AG09309 (cell line): Measurements from ENCODE around the gene VAC14.

Source experiments
- DNase-seq: peaks from one replicate; pipeline ENCODE4 v3.0.0-alpha.2; 2010; ENCODE audit warnings: low read depth
- H3K4me3 ChIP-seq: 2 replicates; pipeline ENCODE4 v1.5.1; 2011; ENCODE audit warnings: mild to moderate bottlenecking, low read depth, low read length, moderate library complexity; ENCODE audit not compliant: control insufficient read depth
- TF ChIP-seq, protein P1 (sequence below): IDR thresholded peaks from 2 replicates; pipeline ENCODE4 v1.5.1; 2011; ENCODE audit warnings: mild to moderate bottlenecking, low read depth, low read length, inconsistent platforms; ENCODE audit not compliant: insufficient read depth, control insufficient read depth; ENCODE audit errors: missing control alignments

VAC14 gene

DNA sequence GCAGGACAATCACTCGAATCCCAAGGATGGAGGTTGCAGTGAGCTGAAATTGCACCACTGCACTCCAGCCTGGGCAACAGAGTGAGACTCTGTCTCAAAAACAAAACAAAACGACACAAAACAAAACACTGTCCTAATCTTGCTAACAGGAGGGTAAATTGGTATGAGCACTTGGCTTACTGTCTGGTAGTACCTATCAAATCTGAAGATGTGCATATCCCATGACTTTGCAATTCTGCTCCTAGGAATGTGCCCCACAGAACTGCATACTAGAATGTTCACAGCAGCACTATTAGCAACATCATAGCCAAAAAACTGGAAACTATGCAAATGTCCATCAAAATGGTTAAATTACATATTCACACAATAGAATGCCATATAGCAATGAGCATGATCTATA is 130.8 kb downstream of the VAC14 start:
- TF ChIP-seq, protein P1, sequence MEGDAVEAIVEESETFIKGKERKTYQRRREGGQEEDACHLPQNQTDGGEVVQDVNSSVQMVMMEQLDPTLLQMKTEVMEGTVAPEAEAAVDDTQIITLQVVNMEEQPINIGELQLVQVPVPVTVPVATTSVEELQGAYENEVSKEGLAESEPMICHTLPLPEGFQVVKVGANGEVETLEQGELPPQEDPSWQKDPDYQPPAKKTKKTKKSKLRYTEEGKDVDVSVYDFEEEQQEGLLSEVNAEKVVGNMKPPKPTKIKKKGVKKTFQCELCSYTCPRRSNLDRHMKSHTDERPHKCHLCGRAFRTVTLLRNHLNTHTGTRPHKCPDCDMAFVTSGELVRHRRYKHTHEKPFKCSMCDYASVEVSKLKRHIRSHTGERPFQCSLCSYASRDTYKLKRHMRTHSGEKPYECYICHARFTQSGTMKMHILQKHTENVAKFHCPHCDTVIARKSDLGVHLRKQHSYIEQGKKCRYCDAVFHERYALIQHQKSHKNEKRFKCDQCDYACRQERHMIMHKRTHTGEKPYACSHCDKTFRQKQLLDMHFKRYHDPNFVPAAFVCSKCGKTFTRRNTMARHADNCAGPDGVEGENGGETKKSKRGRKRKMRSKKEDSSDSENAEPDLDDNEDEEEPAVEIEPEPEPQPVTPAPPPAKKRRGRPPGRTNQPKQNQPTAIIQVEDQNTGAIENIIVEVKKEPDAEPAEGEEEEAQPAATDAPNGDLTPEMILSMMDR: no peak
- no peak for DNase-seq
- no peak overlapping the region for H3K4me3 ChIP-seq

DNA sequence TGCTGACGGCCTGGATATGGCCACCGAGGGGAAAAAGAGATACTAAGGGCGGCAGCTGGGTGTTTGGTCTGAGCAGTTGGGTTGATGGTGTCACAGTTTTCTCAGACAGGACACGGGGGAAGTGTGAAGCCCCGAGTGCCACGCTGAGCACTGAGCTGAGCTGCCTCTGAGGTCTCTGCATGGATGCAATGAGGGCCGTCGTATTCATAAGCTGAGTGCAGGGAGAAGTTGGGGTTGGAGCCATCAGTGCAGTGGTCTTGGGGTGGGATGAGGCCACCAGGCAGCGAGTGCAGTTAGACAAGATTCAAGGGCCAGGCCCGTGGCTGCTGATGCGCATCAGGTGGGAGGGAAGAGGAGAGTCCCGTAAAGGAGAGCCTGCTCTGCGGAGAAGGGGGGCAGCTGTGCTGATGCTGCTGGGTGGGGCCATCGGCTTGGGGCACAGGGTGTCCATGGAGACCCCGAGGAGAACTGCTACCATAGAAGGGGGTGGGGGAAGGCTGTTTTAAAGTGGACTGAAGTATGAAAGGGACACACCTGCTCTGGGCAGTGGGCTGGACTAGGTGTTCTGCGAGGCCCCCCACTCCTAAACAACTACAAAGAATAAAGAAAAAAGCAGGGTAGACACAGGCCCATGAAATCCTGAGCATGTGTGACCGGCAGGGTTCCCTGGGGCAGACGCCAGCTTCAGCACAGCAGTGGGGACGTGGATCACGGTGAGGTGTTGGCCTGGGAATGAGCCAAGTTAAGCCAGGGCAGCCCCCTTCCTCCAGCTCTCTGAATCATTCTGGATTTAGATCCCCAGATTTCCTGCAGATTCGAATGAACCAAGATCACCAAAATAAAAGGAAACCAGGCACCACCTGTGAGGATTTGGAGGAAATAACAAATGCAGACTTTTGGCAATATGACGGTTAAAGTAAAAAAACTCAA is 134.9 kb downstream of the VAC14 start:
- TF ChIP-seq, protein P1: no peak
- H3K4me3 ChIP-seq: no peak overlapping the region
- no peak for DNase-seq

- DNase-seq: no peak
- TF ChIP-seq, protein P1: no peak
- H3K4me3 ChIP-seq: no peak overlapping the region
These were observed 135.8 kb downstream of the VAC14 start for GRCh38 chr16:70665113-70665694.

DNA sequence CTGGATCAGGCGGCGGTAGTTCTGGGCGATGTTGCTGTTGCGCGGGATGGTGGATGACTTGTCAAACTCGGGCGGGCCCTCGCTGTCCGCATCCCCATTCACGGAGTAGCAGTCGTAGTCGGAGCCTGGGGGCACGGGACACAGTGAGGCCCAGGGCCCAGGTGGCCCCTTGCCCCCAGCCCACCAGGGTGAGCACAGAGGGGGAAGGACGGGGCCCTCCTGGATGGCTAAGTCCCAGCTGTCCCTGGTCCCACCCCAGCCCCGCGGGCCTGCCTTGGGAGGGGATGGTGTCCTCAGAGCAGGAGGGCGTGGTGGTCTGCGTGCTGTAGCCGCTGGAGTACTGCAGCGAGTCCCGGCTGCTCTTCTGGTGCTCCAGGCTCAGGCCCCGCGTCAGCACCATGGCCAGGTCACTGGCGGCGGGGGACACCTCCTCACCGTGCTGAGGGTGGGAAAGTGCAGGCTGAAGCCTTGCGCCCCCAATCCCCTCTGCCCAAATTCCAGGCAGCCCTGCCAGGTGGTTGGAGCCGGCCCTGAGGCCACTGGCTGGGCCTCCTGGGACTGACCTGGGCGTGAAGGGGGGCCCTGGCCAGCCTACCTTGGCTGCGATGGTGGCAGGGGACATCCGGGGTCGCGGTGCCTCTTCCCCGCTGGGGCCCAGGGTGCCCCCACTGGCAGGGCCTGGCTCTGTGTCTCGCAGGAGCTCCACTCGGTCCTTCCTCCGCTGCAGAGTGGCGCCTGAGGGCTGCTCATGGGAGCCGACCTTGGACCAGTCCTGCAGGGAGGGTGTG is 136.4 kb downstream of the VAC14 start:
- DNase-seq: no peak
- no peak overlapping the region for H3K4me3 ChIP-seq
- TF ChIP-seq, protein P1: no peak

GRCh38 chr16:70663524-70664324 is 137.2 kb downstream of the VAC14 start:
- no peak for DNase-seq
- TF ChIP-seq, protein P1: no peak
- no peak overlapping the region for H3K4me3 ChIP-seq

DNA sequence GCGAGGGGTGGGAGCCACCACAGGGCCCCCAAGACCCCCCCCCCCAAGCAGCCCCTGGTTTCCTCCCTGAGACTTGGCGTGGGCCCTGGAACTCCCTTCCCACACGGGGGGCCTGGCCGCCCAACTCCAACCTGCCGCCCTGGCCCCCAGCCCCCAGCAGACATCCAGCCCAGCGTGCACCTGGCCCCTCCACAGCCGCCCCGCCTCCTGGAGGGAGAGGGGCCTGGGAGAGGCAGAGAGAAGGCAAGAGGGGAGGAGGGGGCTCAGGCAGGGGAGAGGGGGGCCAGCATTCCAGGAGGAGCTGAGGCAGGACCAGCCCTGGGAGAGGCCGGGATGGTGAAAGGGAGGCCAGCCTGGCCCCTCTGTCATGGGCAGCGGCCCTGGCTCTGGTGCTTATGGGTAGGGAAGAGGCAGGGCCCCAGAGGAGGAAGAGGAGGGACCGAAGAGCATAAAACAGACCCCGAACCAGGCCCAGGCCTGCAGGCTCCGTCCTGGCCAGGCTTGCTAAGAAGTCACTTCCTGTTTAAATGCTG is 137.9 kb downstream of the VAC14 start:
- TF ChIP-seq, protein P1: no peak

More for the DNA sequence above, 137.9 kb downstream of the VAC14 start:
- no peak for DNase-seq
- no peak overlapping the region for H3K4me3 ChIP-seq
